Vagina (tissue), 2 donors: ENCODE measurements around the gene PTER.

Experiments used
- POLR2A ChIP-seq, 2 donors: fragments of 450-650 bp; IDR thresholded peaks; one replicate each; pipeline ENCODE4 v1.6.1; 2017; ENCODE audit warnings: antibody characterized with exemption in 2 of 2, mild to moderate bottlenecking in 2 of 2, moderate library complexity in 2 of 2
- TF ChIP-seq, protein P1 (sequence below), 3 experiments: fragments of 450-650 bp in 2 of 3; fragments of 200-600 bp in 1 of 3; sonication (generic) in 1 of 3; IDR thresholded peaks; one replicate each; pipeline ENCODE4 v1.5.1; 2017 to 2019; ENCODE audit warnings: antibody characterized with exemption in 3 of 3, mild to moderate bottlenecking in 2 of 3, moderate library complexity in 2 of 3

- TF ChIP-seq POLR2A (IDR thresholded peaks at IDR 0.05): no peak
- TF ChIP-seq, protein P1, sequence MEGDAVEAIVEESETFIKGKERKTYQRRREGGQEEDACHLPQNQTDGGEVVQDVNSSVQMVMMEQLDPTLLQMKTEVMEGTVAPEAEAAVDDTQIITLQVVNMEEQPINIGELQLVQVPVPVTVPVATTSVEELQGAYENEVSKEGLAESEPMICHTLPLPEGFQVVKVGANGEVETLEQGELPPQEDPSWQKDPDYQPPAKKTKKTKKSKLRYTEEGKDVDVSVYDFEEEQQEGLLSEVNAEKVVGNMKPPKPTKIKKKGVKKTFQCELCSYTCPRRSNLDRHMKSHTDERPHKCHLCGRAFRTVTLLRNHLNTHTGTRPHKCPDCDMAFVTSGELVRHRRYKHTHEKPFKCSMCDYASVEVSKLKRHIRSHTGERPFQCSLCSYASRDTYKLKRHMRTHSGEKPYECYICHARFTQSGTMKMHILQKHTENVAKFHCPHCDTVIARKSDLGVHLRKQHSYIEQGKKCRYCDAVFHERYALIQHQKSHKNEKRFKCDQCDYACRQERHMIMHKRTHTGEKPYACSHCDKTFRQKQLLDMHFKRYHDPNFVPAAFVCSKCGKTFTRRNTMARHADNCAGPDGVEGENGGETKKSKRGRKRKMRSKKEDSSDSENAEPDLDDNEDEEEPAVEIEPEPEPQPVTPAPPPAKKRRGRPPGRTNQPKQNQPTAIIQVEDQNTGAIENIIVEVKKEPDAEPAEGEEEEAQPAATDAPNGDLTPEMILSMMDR (IDR thresholded peaks at IDR 0.05): no peak
Observed at GRCh38 chr10:16521311-16522016, 84.7 kb downstream of the PTER start, which contains the start of gene C1QL3.
